HG03045 (cell line): ENCODE data around the gene HENMT1.

Experiments used
- ATAC-seq: cut with Tn5 transposase; IDR thresholded peaks from one replicate; pipeline ENCODE4 v1.9.1; 2021; ENCODE audit warnings: mild to moderate bottlenecking, moderate library complexity; ENCODE audit not compliant: unreplicated experiment

Gene HENMT1

DNA sequence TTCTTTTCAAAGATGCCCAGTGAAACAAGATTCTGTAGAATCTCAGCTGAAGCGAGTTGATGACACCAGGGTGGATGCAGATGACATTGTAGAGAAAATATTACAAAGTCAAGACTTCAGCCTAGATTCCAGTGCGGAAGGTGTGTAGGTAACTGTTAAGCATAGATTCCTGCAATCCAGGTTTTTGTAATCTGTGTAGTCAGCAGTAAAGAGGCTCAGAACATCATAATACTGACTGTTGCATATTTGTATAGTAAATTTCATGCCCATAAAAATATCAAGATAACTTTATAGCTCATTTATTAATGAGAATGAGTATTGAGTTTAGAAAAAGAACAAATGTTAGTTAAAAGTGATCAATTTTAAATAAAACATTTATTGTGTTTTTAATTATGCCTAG, 32.2 kb downstream of the HENMT1 start:
- ATAC-seq, result no peak

DNA sequence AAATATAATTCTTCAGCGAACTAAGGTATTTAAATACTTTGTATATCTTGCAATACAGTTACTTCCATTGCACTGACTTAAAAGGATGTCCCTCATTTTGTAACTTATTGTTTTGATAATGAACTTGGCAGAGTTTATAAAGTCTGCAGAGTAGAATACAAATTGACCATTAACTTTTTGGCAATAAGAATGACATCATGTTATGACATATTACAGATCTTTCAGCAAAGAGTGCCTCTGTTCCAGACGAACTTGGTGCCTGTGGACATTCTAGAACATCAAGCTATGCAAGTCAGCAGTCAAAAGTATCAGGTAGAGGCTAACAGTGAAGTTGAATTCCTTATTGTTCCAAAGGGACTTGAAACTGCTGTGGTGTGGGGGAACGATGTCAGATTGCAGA, 32.9 kb downstream of the HENMT1 start:
- ATAC-seq, result no peak

DNA sequence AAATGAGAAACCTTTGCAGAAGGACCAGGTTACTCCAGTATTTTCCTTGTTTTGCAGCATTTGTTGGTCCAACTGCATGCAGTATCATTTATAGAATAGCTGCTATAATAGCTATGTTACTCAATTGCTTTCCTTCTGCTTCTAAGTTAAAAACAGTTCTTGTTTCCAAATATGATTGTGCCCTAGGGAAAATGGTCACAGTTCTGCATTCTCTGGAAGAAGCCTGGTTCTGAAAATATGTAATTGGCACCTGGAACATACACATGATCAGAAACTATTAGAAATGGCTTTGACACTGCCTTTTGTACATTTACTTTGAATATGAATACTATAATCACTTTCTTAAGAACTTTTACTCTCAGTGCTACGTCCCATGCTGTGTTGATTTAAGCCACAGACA, 33.6 kb downstream of the HENMT1 start:
- ATAC-seq, result no peak

DNA sequence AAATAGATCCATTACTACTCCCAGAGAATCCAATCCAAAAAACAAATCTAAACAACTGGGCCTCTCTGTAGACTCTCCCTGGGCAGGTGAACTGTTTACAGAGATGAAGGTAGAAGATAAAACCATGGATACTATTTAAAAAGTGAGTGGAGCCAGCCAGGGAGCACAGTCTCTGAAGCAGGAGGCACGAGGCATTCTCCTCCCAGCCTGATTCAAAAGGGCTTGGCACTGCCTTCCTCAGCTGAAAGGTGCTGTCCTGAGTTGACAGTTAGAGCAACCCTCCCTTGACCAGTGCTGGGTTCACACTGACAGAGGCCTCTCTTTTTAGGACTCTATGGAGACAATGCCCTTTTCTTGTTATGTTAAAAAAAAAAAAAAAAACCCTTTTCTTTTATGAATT, 36.8 kb downstream of the HENMT1 start:
- no peak for ATAC-seq

DNA sequence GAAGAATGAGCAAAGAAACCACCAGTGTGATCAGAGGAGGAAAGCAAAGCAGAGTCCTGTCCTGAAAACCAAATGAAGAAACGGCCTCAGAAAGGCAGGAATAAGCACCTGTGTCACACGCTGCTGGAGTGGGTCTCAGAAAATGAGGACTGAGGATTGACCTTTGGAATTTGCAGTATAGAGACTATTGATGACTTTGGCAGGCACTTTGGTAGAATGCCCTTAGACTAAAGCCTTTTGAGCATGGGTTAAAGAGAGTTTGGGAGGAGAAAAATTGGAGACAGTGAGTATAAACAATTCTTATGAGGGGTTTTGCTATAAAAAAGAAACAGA, 43.2 kb downstream of the HENMT1 start:
- no peak for ATAC-seq

DNA sequence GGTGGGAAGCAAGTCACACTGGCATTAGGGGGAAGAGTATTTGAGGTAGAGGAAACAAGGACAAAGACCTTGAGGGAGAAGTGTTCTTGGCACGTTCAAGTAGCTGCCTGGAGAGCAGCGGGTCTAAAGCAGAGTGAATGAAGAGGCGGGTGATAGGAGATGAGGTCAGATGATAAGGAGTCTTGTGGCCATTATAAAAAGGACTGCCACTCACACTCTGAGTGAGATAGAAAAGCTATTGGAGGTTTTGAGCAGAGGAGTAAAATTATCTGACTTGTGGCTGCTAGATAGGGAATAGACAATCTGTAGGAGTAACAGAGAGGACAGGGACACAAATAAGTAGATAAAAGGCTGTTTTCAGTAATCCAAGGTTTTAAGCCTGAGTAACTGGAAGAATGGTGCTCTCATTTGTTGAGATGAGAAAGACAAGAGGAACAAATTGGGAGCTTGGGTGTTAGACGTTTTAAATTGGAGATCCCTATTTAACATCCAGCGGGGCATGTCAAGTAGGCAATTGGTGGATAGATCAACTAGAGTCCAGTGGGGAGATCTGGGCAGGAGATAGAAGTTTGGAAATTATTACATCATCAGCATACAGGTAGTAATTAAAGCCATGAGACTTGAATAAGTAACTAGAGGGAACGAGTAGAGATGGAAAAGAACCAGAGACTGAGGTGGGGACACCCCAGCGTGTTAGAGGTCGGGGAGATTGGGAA, 43.7 kb downstream of the HENMT1 start:
- no peak for ATAC-seq

DNA sequence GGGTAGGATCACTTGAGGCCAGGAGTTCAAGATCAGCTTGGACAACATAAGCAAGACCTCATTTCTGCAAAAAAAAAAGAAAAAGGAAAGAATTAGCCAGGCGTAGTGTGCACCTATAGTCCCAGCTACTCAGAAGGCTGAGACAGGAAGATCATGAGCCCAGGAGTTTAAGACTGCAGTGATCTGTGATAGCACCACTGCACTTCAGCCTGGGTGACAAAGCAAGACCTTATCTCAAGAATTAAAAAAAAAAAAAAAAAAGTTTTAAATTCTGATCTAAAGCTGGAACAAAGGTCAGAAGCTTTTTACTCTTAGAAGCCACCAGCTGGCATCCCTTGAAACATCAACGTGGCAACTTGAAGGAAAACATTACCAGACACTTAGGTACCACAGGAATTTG, 45.3 kb downstream of the HENMT1 start:
- no peak for ATAC-seq

DNA sequence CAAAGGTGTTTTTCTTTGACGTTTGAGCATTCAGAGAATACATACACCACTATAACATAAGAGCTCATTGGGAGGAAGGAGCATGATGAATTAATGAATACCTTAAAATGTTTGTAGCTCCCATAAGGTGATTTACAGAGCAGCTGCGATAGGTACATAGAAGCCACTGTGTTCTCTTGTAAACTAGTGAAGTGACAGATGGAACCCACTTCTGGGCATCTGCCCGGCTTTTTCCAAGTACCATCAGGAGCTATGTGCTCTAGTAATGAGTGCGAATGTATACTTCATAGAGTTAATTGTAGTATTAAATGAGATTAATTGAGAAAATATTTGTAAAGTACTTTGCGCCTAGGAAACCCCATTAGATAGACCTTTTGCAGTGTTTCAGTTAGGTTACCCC, 48.4 kb downstream of the HENMT1 start:
- ATAC-seq, result no peak

DNA sequence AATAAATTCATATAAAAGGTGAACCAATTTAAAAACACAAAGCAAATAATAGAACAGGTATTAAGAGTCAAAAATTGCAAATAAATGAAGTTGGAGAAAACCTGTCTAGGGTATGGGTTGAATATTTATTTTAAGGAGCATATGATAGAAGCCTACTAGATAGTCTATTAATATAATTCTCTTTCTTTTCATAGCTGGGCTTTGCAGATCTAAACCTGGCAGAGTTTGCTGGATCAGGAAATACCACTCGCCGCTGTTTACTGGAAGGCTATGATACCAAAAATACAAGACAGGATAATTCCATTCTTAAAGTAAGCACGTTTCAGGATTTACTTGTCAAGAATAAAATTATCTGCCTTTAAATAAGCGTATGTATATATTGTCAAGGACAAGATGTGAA, 48.9 kb downstream of the HENMT1 start:
- ATAC-seq, result no peak

DNA sequence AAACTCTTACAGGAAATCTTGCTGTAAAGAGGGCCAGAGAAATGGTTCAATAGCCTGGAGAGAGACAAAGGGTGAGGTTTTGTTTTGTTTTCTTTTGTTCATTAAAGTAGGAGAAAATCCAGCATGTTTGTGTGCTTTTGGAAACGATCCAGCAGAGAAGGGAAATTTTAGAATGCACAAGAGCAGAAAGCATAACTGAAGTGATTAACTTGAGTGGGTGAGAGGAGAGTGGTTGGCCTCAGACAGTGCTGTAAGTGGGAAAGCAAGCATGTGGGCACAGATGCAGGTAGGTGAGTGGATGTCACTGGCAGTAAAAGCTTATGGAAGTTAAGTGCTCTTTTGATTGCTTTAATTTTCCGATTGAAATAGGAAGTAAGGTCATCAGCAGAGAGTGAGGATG, 50.8 kb downstream of the HENMT1 start:
- no peak for ATAC-seq

DNA sequence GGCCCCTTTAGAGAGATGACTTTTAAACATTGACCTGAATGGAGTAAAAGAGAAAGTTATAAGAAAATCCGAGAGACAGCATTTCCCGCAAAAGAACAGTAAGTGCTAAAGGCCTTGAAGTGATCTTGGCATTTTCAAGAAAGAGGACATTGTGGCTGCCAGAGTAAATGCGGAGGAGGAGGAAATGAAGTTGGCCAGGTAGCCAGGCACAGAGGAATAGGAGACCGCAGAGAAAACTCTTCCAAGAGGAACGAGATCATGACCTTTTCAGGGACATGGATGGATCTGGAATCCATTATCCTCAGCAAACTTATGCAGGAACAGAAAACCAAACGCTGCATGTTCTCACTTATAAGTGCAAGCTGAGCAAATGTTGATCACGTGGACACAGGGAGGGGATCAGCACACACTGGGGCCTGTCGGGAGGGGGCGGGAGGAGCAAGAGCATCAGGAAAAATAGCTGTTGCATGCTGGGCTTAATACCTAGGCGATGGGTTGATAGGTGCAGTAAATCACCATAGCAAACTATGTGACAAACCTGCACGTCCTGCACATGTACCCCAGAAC, 51.3 kb downstream of the HENMT1 start:
- no peak for ATAC-seq

DNA sequence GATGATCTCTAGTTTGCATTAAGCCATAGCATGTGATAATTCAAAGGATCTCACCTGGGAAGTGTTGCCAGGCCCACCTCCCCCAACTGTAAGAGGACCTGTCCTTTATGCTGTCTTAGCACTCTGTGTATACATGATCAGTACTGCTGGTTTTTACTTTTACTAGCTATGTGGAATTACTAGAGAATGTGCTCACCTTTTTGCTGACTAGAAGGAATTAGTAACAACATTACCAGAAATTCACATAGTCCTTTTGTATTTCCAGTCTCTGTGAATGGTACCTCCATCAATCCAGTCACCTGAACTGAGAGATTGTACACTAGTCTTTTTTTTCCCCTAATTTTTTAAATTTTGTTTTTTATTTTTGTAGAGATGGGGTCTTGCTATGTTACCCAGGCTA, 54.4 kb downstream of the HENMT1 start:
- no peak for ATAC-seq

DNA sequence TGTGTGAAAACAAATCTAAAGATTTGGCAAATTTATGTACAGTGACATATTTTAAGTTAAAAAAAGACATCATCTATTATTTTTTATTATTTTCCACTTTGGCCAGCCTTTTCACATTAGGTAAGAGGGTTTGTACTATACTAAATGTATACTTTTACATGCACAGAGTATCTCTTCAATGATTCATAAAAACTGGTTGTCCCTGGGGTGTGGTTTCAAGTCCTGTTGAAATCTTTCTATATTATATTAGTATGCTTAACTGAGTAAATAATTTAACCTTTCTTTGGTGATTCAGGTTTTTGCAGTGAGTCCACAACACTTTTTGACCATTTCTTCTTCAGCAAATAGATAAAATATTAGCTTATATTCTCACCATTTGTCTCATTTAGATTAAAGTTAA, 55.3 kb downstream of the HENMT1 start:
- ATAC-seq, result no peak

DNA sequence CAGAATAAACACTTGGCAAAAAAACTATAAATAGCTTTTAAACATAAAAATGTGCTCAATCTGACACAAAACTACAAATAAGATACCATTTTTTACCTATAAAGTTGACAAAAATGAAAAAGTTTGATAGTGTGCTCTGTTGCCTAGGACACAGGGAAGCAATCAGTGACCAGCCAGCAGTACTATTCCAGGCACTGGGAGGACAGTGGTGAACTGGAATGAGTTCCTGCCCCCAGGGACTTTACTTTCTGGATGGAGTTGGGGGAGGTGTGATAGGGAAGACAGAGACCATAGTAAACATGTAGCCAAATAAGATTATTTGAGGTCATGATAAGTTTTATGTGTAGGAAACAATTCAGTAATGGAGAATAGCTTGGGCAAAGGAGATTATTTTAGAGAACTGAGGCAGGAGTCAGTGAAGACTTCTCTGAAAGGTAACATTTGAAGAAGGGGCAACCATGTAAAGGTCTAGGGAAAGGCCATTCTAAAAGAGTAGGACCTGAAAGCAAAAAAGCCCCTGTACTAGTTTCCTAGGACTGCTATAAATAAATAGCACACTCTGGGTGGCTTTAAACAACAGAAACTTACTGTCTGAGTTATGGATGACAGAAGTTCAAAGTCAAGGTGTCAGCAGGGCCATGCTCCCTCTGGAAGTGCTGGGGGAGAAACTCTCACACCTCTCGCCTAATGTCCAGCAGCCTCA, 59.0 kb downstream of the HENMT1 start:
- ATAC-seq, result no peak

DNA sequence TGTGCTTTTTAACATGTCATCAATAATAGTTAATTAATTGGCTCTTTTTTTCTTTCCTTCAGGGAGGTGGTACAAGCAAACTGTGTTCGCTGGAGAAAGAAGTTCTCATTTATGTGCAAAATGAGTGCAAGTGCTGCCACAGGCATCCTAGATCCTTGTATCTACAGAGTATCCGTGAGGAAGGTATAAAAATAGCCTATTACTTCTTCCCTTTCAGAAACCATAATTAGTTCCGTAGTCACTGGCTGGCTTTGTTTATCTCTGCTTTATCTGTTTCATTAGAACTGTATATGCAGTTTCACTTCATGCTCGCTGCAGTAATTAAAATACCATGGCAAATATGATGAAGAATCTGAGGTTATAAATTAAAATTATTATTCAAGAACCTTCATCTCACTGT, 60.4 kb downstream of the HENMT1 start:
- ATAC-seq, result no peak

DNA sequence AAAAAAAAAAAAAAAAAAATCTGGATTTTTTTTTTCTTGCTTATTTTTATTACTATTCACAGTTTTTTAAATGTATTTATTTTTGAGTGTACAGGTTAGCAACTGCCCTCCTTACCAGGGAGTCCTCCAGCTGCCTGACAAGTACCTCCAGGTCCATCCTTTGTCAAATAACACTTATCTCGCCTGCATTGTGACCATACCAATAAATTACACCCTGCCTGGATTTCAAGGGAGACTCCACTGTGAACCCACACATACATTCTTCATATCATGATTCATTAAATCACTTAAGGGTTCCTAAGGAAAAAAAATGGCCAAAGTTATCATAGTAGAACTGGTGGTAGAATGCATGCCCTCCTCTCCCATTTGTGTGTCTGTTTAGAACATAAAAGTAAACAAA, 62.6 kb downstream of the HENMT1 start:
- no peak for ATAC-seq
